Smooth muscle cell (in vitro differentiated cells): ENCODE results near the gene C22orf15. TPM values are rescaled to one million over a fixed set of nuclear protein-coding genes. Genes with fewer than 3 reads are reported as not detected.

Experiments
- DNase-seq: peaks from one replicate; lab custom pipeline; 2025; ENCODE audit not compliant: unreplicated experiment; lab: John Stamatoyannopoulos, UW
- H2AFZ ChIP-seq: fragments of 200-600 bp; sonication (generic); 2 replicates; pipeline ENCODE4 v1.6.0; 2016; ENCODE audit warnings: antibody characterized with exemption, low read depth, mild to moderate bottlenecking
- H3F3A ChIP-seq: fragments of 200-600 bp; sonication (generic); 2 replicates; pipeline ENCODE4 v1.6.0; 2017; ENCODE audit warnings: antibody characterized with exemption, low read depth
- H3K27ac ChIP-seq: fragments of 200-600 bp; sonication (generic); 2 replicates; pipeline ENCODE4 v1.5.1; 2016; ENCODE audit warnings: low read depth, mild to moderate bottlenecking
- H3K27me3 ChIP-seq: fragments of 200-600 bp; sonication (generic); 2 replicates; pipeline ENCODE4 v1.6.1; 2016; ENCODE audit warnings: low read depth, mild to moderate bottlenecking
- H3K36me3 ChIP-seq: fragments of 200-600 bp; sonication (generic); 2 replicates; pipeline ENCODE4 v1.5.1; 2016; ENCODE audit warnings: low read depth
- H3K4me1 ChIP-seq: fragments of 200-600 bp; sonication (generic); 2 replicates; pipeline ENCODE4 v1.5.1; 2016; ENCODE audit warnings: low read depth
- H3K4me2 ChIP-seq: fragments of 200-600 bp; sonication (generic); 2 replicates; pipeline ENCODE4 v1.6.0; 2016; ENCODE audit warnings: mild to moderate bottlenecking
- H3K4me3 ChIP-seq: fragments of 200-600 bp; sonication (generic); 2 replicates; pipeline ENCODE4 v1.5.1; 2016; ENCODE audit warnings: mild to moderate bottlenecking
- H3K79me2 ChIP-seq: fragments of 200-600 bp; sonication (generic); 2 replicates; pipeline ENCODE4 v1.6.0; 2016; ENCODE audit warnings: low read depth, mild to moderate bottlenecking
- H3K9ac ChIP-seq: fragments of 200-600 bp; sonication (generic); 2 replicates; pipeline ENCODE4 v1.6.0; 2016; ENCODE audit warnings: low read depth
- H3K9me3 ChIP-seq: fragments of 200-600 bp; sonication (generic); replicated peaks from 2 replicates; pipeline ENCODE4 v1.5.1; 2016; ENCODE audit warnings: low read depth
- H4K20me1 ChIP-seq: fragments of 200-600 bp; sonication (generic); 2 replicates; pipeline ENCODE4 v1.6.0; 2016; ENCODE audit warnings: low read depth
- WGBS: methylation state at CpG from one replicate; pipeline ENCODE4 v1.1.7; 2016; ENCODE audit warnings: low lambda C conversion rate; 5-methylcytosine and 5-hydroxymethylcytosine counted together
- polyA plus RNA-seq: library from polyadenylated mRNA; unstranded; fragments of >200 nt; fragmentation: Nextera tagmentation; extraction: Ambion mirVana; gene quantifications from 2 replicates; pipeline ENCODE4 v1.2.1, GENCODE V29; 2016
- total RNA-seq: library from RNA; depleted of rRNA; stranded (reverse); fragments of >200 nt; gene quantifications from 2 replicates; pipeline ENCODE4 v1.2.3, GENCODE V29; 2014
- TF ChIP-seq, protein P1 (sequence below): fragments of 200-600 bp; sonication (generic); IDR thresholded peaks from 2 replicates; pipeline ENCODE4 v1.5.1; 2017; ENCODE audit warnings: borderline replicate concordance, mild to moderate bottlenecking, antibody characterized with exemption; ENCODE audit not compliant: insufficient read depth, poor library complexity, severe bottlenecking

C22orf15 gene
- total and polyA plus RNA-seq, 2 experiments from 2014 or later = 1.5 TPM; not detected in 1

GRCh38 chr22:23800297-23801237 is 37.8 kb downstream of the C22orf15 start:
- Histone ChIP-seq H3K4me2 (no peak overlapping the region), H4K20me1 (peaks cover 86% of the 10 kb centered on the region), H3K4me3 (no peak overlapping the region), H2AFZ (no peak overlapping the region), H3F3A (peaks cover 7% of the 10 kb centered on the region), H3K27ac (no peak overlapping the region), H3K9ac (no peak overlapping the region), H3K4me1 (no peaks in the 10 kb centered on the region), H3K27me3 (no peaks in the 10 kb centered on the region), H3K9me3 (no peaks in the 10 kb centered on the region), H3K36me3 (peaks cover 18% of the 10 kb centered on the region), H3K79me2 (no peaks in the 10 kb centered on the region)
- WGBS = 97% methylated on average over 18 of the region's 18 CpGs
- DNase-seq = no peak
- TF ChIP-seq, protein P1, sequence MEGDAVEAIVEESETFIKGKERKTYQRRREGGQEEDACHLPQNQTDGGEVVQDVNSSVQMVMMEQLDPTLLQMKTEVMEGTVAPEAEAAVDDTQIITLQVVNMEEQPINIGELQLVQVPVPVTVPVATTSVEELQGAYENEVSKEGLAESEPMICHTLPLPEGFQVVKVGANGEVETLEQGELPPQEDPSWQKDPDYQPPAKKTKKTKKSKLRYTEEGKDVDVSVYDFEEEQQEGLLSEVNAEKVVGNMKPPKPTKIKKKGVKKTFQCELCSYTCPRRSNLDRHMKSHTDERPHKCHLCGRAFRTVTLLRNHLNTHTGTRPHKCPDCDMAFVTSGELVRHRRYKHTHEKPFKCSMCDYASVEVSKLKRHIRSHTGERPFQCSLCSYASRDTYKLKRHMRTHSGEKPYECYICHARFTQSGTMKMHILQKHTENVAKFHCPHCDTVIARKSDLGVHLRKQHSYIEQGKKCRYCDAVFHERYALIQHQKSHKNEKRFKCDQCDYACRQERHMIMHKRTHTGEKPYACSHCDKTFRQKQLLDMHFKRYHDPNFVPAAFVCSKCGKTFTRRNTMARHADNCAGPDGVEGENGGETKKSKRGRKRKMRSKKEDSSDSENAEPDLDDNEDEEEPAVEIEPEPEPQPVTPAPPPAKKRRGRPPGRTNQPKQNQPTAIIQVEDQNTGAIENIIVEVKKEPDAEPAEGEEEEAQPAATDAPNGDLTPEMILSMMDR = no peak

GRCh38 chr22:23801238-23801821 is 38.5 kb downstream of the C22orf15 start:
- Histone ChIP-seq H3F3A (peaks cover 7% of the 10 kb centered on the region), H3K27me3 (no peaks in the 10 kb centered on the region), H3K9ac (no peak overlapping the region), H3K79me2 (no peaks in the 10 kb centered on the region), H3K4me3 (no peak overlapping the region), H2AFZ (no peak overlapping the region), H3K9me3 (no peaks in the 10 kb centered on the region), H3K36me3 (peaks cover 12% of the 10 kb centered on the region), H3K4me1 (no peaks in the 10 kb centered on the region), H3K27ac (no peak overlapping the region), H3K4me2 (no peak overlapping the region), H4K20me1 (peaks cover 86% of the 10 kb centered on the region)
- 98% methylated on average over 11 of the region's 11 CpGs for WGBS
- no peak for DNase-seq
- TF ChIP-seq, protein P1 = no peak

GRCh38 chr22:23801886-23802377 is 39.1 kb downstream of the C22orf15 start:
- no peak overlapping the region for H3K4me2 ChIP-seq
- no peaks in the 10 kb centered on the region for H3K4me1 ChIP-seq
- no peak overlapping the region for H3K9ac ChIP-seq
- DNase-seq = no peak
- no peaks in the 10 kb centered on the region for H3K9me3 ChIP-seq
- no peaks in the 10 kb centered on the region for H3K27me3 ChIP-seq
- TF ChIP-seq, protein P1 = no peak
- H4K20me1 ChIP-seq = peaks cover 84% of the 10 kb centered on the region
- no peak overlapping the region for H3K4me3 ChIP-seq
- 97% methylated on average over 8 of the region's 8 CpGs for WGBS
- no peak overlapping the region for H2AFZ ChIP-seq
- H3F3A ChIP-seq = peaks cover 7% of the 10 kb centered on the region
- H3K36me3 ChIP-seq = peaks cover 9% of the 10 kb centered on the region
- H3K27ac ChIP-seq = no peak overlapping the region
- no peaks in the 10 kb centered on the region for H3K79me2 ChIP-seq
